ENCODE data around the gene FHOD3. TPM values are rescaled to one million over a fixed set of nuclear protein-coding genes. Genes with fewer than 3 reads are reported as not detected.

Gene FHOD3
- total and polyA plus RNA-seq, 10 donors, result 1.2 to 2.7 (median 1.9) TPM

GRCh38 chr18:36736094-36736493, 438.6 kb downstream of the FHOD3 start:
- Histone ChIP-seq H3K27me3 (replicated peaks in 1 of 7) (no peaks in the 10 kb centered on the region), H3K9me3 (peaks cover 0 to 11% (median 6%) of the 10 kb centered on the region in 8 donors), H3K4me1 (no peaks in the 10 kb centered on the region), H3K4me3 (no peak overlapping the region), H3K27ac (no peak overlapping the region), H3K36me3 (no peaks in the 10 kb centered on the region)
- DNase-seq, result no peak
- TF ChIP-seq POLR2A (IDR thresholded peaks at IDR 0.05) (no peak), CTCF (IDR thresholded peaks at IDR 0.05 in 8 of 11, conservative IDR thresholded peaks at IDR 0.05 in 3 of 11) (no peak), POLR2AphosphoS5 (IDR thresholded peaks at IDR 0.05) (no peak)
- WGBS, 5 donors, result 84 to 94% (median 91%) methylated on average over 4 to 6 of the region's 6 CpGs
- intact Hi-C loops (cut with DNase I; ENCODE audit: low total_unique reads), result no loop called here

- peaks cover 0 to 9% (median 6%) of the 10 kb centered on the region in 8 donors for H3K9me3 ChIP-seq
- no peaks in the 10 kb centered on the region for H3K4me1 ChIP-seq
- intact Hi-C loops (cut with DNase I; ENCODE audit: low total_unique reads), result no loop called here
- H3K27me3 ChIP-seq (replicated peaks in 1 of 7), result no peaks in the 10 kb centered on the region
- no peak overlapping the region for H3K4me3 ChIP-seq
- no peak for DNase-seq
- H3K27ac ChIP-seq, result no peak overlapping the region
- 83 to 90% (median 90%) methylated on average over 3 of the region's 3 CpGs for WGBS, 5 donors
- H3K36me3 ChIP-seq, result no peaks in the 10 kb centered on the region
- TF ChIP-seq POLR2A (IDR thresholded peaks at IDR 0.05) (no peak), POLR2AphosphoS5 (IDR thresholded peaks at IDR 0.05) (no peak), CTCF (IDR thresholded peaks at IDR 0.05 in 8 of 11, conservative IDR thresholded peaks at IDR 0.05 in 3 of 11) (no peak)
Observed at GRCh38 chr18:36737316-36737715, 439.8 kb downstream of the FHOD3 start.

GRCh38 chr18:36744261-36744876, 446.9 kb downstream of the FHOD3 start:
- WGBS, 5 donors, result 76 to 89% (median 85%) methylated on average over 6 of the region's 6 CpGs
- H3K27me3 ChIP-seq (replicated peaks in 1 of 7), result no peaks in the 10 kb centered on the region

More at GRCh38 chr18:36744261-36744876, 446.9 kb downstream of the FHOD3 start:
- Histone ChIP-seq H3K36me3 (no peaks in the 10 kb centered on the region), H3K27ac (no peak overlapping the region), H3K4me3 (no peak overlapping the region), H3K4me1 (no peaks in the 10 kb centered on the region), H3K9me3 (no peaks in the 10 kb centered on the region)
- no peak for DNase-seq
- no peak for TF ChIP-seq POLR2A (IDR thresholded peaks at IDR 0.05)
- no peak for TF ChIP-seq POLR2AphosphoS5 (IDR thresholded peaks at IDR 0.05)
- no peak for TF ChIP-seq CTCF (IDR thresholded peaks at IDR 0.05 in 8 of 11, conservative IDR thresholded peaks at IDR 0.05 in 3 of 11)
- intact Hi-C loops (cut with DNase I; ENCODE audit: low total_unique reads), result no loop called here

Measured in spleen (tissue), 11 donors.